Measurements from ENCODE around the gene RAB19.
"Not testable (repeated sequence)": the region's sequence is repeated elsewhere in the genome, so short reads cannot be mapped to it uniquely, and the experiment has no call there.

The RAB19 gene

GRCh38 chr7:140402178-140402835 is 1.6 kb upstream of the RAB19 start:
- DNase-seq, result no peak

GRCh38 chr7:140404565-140405065 is 757 bp downstream of the RAB19 start:
- no peak for DNase-seq

- no peak for DNase-seq
Measured at GRCh38 chr7:140415361-140415760, 11.5 kb downstream of the RAB19 start.

- DNase-seq, result not testable (repeated sequence)
Measured at GRCh38 chr7:140415816-140416215, 12.0 kb downstream of the RAB19 start.

GRCh38 chr7:140416560-140416959 is 12.7 kb downstream of the RAB19 start:
- no peak for DNase-seq

- DNase-seq, result no peak
Measured at GRCh38 chr7:140417456-140418155, 13.7 kb downstream of the RAB19 start.

- not testable (repeated sequence) for DNase-seq
Measured at GRCh38 chr7:140418156-140418472, 14.3 kb downstream of the RAB19 start.

- DNase-seq, result no peak
Measured at GRCh38 chr7:140418653-140419052, 14.8 kb downstream of the RAB19 start.

GRCh38 chr7:140421521-140421920 is 17.7 kb downstream of the RAB19 start:
- no peak for DNase-seq

- no peak for DNase-seq
Measured at GRCh38 chr7:140423501-140423900, 19.6 kb downstream of the RAB19 start.

GRCh38 chr7:140425718-140426117 is 21.9 kb downstream of the RAB19 start:
- no peak for DNase-seq

- DNase-seq, result no peak
Measured at GRCh38 chr7:140426130-140426529, 22.3 kb downstream of the RAB19 start.

- no peak for DNase-seq
Measured at GRCh38 chr7:140433396-140433795, 29.5 kb downstream of the RAB19 start.

- no peak for DNase-seq
Measured at GRCh38 chr7:140435252-140435895, 31.5 kb downstream of the RAB19 start.

- no peak for DNase-seq
Measured at GRCh38 chr7:140439359-140439758, 35.5 kb downstream of the RAB19 start.

- no peak for DNase-seq
Measured at GRCh38 chr7:140440593-140440992, 36.7 kb downstream of the RAB19 start.

- no peak for DNase-seq
Measured at GRCh38 chr7:140441519-140441918, 37.7 kb downstream of the RAB19 start.

GRCh38 chr7:140446467-140446866 is 42.6 kb downstream of the RAB19 start:
- no peak for DNase-seq

GRCh38 chr7:140447841-140448240 is 44.0 kb downstream of the RAB19 start:
- no peak for DNase-seq

GRCh38 chr7:140448781-140449480 is 45.1 kb downstream of the RAB19 start:
- DNase-seq, result no peak

GRCh38 chr7:140451716-140452115 is 47.9 kb downstream of the RAB19 start:
- no peak for DNase-seq

- DNase-seq, result no peak
Measured at GRCh38 chr7:140453273-140453672, 49.4 kb downstream of the RAB19 start.

Data from stimulated activated CD4-positive, alpha-beta T cell treated with anti-CD3 and anti-CD28 coated beads, Interleukin-4, amount 100 ng/mL, for 1 hour (primary cell).